Stimulated activated CD4-positive, alpha-beta T cell treated with anti-CD3 and anti-CD28 coated beads, Interleukin-1b, Interleukin-23, amount 100 ng/mL, for 24 hours (primary cell): ENCODE results near the gene SLC9A9.
"Not testable (repeated sequence)": the region's sequence is repeated elsewhere in the genome, so short reads cannot be mapped to it uniquely, and the experiment has no call there.

Source experiments
- DNase-seq, 4 experiments: peaks; one replicate each; pipeline ENCODE4 v3.0.0-alpha.2; 2020; ENCODE audit warnings: low read depth in 4 of 4, low spot score in 1 of 4

Gene SLC9A9

DNA sequence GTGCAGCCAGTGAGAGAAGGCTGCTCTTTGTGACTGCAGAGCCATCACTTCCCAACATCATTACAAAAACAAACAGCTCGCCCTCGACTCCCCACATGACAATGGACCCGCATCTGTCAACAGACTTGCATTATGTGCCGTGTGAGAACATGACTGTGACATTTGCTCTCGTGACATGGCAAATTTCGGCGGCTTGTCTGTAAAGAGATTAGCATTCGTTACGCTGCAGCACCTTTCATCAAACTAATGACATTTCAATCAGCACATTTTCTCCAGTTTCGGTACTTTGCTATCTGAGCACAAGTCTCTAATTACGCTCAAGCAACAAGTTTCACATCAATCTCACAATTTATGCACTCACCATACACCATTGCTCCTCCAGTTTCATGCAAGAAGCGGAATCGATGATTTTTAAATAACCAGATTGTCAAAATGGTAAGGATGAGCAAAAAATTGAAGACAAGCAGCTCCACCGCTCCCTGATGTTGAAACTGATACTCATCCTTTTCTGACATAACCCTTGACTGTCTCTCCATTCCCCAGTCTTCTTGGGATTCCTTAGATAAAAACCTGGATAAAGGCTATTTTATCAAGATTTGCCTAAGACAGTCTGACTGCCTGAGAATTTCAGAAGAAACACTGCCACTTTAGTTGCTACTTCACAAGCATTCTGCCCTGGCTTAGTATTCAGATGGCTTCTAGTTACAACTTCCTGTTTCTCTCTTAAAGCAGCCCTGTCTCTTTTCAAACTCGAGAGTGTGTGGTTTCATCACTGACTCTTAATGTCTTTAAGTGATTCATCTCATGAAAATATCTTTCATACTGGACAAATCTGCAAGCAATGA is at the start of gene SLC9A9:
TSS of gene SLC9A9 (minus strand) at position 682 of the 845 bp plus-strand sequence. CDS start at position 536, 146 bp downstream.
- DNase-seq: peak in 1 of 4 experiments; percentile 14

GRCh38 chr3:143897576-143898295 is 49.5 kb upstream of the SLC9A9 start:
- DNase-seq: no peak

- DNase-seq: no peak
These were observed 48.2 kb upstream of the SLC9A9 start for GRCh38 chr3:143896486-143896885.

DNA sequence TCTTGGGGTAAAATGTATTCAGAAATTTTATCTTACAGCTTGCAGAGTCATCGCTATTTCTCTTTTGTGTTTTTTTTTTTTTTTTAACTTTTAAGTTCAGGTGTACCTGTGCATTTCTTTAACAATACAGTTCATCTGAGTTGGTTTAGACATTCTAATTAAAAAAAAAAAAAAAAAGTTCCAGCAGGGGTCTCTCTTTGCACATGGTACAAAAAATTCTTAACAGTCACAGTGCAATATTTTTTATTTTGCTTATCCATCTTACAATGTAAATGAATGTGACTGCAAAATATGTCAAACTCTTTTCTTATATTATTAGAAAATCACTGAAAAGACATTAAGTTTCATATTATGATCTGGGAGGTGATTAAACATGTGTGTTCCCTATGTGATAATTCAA is 47.5 kb upstream of the SLC9A9 start:
- DNase-seq: no peak

DNA sequence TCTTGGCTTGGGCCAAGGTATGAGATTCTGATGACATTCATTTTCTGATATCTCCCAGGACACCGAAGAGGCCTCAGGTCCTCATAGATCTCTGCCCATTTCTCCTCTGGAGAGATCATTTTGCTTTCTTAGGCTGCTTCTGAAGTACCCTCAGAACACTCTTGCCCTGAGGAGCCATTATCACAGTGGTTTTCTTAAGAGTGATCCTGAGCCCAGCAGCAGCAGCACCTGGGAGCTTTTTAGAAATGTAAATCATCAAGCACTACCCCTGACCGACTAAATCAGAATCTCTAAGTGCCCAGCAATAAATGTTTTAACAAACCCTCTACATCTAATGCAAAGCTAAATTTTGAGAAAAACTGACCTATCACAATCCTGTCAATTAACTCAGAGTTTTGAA is 40.6 kb upstream of the SLC9A9 start:
- no peak for DNase-seq

DNA sequence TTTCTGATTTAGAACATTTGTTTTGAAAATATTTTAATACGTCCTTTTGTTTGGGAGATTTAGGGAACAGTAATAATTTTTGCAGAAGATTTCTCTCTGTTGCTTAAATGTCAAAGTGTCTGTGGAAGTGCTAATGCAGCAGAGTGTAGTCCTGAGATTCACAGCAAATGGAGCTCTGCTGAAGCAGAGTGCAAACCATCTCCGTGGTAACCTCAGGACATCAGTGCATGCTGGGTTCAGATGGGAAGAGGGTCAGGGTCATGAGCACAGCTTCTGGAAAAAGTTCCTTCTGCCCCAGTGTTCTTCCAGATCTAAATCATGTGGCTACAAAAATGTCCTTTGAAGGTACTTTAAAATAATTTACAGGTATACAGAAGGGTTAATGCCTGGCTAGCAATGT is 39.9 kb upstream of the SLC9A9 start:
- DNase-seq: no peak

DNA sequence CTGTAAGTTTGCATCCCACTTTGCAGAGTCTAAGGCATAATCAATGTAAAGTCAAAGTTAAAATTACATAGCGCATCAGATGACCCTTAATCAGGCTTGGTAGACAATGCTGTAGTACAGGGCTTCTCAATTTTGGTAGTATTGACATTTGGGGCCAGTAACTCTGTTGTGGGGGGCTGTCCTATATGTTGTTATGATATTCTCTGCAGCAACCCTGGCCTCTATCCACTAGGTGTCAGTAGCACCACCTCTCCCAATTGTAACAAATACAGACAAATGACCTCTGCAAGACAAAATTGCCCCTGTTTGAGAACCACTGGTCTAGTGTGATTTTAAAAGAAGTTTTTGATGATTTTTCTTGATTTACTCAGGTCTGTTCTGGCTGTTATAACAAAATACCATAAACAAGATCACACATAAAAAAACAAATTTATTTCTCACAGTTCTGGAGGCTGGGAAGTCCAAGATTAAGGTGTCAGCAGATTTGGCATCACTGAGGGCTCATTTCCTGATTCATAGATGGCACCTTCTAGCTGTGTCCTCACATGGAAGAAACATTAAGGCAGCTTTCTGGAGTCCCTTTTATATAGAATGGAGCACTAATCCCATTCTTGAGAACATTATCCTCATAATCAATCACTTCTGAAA is 37.6 kb upstream of the SLC9A9 start:
- DNase-seq: peak in 1 of 4 experiments; percentile 4

DNA sequence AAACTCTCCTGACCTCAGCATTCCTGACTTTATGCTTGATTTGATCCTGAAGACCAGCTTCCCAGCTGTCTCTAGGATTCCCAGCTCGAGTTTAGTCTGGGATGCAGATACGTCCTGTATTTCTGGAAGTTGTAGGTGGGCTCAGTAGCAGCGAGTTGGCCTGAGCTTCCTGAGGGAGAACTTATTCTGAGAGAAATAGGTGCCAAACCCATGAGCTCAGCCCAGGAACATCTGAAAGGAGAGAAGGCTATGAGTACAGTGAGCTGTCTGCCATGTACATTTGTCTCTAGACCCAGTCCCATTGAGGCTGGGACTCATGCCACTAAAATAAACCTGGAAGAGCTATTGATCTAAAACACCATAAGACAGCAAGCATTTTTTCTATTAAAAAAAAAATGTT is 36.6 kb upstream of the SLC9A9 start:
- no peak for DNase-seq

DNA sequence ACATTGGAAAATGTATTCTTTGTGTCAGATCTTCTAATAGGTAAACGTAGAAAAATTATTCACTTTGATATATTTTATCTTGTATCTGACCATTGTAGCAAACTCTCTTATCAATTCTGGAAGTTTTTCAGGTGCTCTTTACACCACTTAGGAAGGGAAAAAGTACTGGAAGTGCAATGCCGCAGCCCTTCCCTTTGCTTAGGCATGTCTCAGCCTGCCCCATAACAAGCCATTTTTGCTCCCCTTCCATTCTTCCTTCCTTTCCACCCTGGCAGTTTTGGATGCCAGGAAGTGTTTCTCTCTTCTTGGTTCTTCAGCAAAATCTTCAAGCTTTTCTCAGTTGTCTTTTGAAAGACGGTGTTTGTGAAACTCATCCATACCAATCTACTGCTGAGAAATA is 34.9 kb upstream of the SLC9A9 start:
- no peak for DNase-seq

DNA sequence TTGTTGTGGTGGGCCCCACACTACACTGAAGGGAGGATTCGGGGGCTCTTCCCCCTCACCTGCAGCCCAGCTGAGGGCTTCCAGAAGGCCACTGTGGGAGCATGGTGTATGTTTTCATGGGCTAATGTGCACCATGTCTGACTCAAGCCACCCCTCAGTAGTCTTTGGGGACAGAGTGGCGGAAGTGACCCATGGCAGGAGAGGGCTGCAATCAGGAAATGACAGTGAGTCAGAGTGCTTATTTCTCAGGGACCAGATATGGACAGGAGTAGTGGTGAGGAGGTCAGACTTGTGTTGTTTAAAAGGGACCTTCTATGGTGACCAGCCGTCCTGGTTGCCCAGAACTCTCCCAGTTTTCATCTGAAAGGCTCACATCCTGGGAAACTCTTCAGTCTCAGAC is 32.8 kb upstream of the SLC9A9 start:
- DNase-seq: no peak

- no peak for DNase-seq
These were observed 27.3 kb upstream of the SLC9A9 start for GRCh38 chr3:143875546-143875945.

DNA sequence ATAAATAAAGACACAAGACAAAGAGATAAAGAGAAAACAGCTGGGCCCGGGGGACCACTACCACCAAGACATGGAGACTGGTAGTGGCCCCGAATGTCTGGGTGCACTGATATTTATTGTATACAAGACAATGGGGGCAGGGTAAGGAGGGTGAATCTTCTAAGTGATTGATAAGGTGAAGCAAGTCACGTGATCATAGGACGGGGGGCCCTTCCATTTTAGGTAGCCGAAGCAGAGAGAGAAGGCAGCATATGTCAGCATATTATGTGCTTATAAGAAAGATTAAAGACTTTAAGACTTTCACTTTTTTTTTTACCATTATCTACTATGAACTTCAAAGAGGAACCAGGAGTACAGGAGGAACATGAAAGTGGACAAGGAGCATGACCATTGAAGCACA is 25.3 kb upstream of the SLC9A9 start:
- DNase-seq: not testable (repeated sequence)

DNA sequence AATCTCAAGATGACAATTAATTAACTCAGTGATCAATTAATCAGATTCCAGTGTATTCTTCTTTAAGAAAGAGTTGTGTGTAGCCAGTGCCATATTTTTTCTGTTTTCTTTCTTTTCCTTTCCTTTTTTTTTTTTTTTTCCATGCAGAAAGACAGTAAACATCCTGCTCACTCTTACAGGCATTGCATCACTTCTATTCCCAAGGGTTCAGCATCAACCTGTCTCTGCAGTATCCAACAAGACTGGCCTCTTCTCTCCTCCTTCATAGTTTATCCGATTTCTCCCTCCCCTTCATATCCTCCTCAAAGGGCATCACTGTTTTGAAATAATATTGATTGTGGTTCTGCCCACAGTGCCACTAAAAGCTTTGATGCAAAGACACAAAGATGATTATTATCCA is 17.0 kb upstream of the SLC9A9 start:
- no peak for DNase-seq

DNA sequence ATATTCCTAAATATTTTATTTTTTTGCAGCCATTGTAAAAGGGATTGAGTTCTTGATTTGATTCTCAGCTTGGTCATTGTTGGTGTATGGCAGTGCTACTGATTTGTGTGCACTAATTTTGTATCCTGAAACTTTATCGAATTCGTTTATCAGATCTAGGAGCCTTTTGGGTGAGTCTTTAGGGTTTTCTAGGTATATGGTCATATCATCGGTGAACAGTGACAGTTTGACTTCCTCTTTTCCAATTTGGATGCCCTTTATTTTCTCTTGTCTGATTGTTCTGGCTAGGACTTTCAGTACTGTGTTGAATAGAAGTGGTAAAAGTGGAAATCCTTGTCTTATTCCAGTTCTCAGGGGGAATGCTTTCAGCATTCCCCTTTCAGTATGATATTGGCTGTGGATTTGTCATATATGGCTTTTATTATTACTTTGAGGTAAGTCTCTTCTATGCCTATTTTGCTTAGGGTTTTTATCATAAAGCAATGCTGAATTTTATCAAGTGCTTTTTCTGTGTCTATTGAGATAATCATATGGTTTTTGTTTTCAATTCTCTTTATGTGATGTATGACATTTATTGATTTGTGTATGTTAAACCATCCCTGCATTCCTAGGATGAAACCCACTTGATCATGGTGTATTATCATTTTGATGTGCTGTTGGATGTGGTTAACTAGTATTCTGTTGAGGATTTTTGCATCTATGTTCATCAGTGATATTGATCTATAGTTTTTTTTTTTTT is 11.4 kb upstream of the SLC9A9 start:
- no peak for DNase-seq

- no peak for DNase-seq
These were observed 8.1 kb upstream of the SLC9A9 start for GRCh38 chr3:143856252-143856970.

- no peak for DNase-seq
These were observed 6.9 kb upstream of the SLC9A9 start for GRCh38 chr3:143855183-143855582.

DNA sequence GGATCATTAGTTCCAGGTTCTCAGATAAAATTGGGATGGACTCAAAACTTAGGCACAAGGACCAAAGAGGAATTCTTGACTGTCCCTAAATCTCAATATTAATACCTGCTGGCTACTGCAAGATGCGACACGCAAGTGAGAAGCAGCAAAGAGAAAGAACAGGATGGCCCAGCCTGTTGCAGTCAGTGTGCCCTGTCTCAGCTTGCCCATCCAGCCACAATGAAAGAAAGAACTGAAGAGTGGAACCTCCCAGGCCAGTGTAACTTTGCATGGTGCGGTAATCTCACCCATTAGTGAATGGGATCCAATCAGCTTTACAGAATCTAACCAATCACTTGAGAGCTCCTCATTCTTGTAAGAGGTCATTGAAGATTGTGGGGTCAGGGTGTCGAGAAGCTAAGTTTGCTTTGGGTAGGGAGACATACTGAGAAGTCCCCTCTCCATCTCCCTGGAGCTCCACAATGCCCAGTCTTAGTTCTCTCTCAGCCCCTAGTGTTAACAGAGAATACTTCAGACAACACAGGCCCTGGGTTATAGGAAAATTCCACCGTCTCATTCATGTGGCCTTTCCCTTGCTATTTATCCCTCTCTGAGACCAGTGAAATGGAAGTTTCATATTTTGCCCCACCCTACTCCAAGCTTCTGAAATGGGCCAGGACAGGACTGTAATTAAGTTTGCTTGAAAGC is 3.2 kb upstream of the SLC9A9 start:
- DNase-seq: no peak

DNA sequence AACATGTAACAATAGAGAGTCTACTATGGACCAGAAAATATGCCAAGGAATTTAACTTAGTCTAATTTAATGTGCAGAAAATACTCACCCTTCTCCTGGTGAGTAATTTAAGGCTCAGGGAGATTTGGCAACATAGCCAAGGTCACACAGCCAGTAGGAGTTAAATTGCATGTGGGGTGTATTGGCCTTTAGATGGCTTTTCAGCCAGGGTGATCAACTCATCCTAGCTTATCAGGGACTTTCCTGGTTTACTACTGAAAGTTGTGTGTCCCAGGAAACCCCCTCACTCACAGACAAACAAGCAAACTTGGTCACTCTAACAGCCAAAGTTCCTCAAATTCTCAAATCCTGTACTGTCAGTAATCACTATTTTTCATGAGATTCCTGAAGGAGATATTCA is 2.6 kb upstream of the SLC9A9 start:
- no peak for DNase-seq

GRCh38 chr3:143849854-143850549 is 1.7 kb upstream of the SLC9A9 start:
- DNase-seq: no peak
